ENCODE data around the gene C1orf105.

Gene C1orf105

DNA sequence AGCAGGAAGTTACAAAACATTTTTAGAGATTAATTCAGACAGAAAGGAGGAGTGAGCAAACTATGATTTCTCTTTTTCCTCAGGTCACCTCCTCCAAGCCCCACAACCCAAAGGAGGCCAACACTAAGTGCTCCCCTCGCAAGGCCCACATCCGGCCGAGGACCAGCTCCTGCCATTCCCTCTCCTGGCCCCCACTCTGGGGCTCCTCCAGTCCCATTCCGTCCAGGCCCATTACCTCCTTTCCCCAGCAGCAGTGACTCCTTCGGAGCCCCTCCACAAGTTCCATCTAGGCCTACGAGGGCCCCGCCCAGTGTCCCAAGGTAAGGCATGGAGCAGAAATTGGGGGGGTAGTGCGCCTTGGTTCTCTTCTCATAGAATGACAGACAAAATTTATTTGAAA lies 32.0 kb upstream of the C1orf105 start:
- TF ChIP-seq, protein P1, sequence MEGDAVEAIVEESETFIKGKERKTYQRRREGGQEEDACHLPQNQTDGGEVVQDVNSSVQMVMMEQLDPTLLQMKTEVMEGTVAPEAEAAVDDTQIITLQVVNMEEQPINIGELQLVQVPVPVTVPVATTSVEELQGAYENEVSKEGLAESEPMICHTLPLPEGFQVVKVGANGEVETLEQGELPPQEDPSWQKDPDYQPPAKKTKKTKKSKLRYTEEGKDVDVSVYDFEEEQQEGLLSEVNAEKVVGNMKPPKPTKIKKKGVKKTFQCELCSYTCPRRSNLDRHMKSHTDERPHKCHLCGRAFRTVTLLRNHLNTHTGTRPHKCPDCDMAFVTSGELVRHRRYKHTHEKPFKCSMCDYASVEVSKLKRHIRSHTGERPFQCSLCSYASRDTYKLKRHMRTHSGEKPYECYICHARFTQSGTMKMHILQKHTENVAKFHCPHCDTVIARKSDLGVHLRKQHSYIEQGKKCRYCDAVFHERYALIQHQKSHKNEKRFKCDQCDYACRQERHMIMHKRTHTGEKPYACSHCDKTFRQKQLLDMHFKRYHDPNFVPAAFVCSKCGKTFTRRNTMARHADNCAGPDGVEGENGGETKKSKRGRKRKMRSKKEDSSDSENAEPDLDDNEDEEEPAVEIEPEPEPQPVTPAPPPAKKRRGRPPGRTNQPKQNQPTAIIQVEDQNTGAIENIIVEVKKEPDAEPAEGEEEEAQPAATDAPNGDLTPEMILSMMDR (IDR thresholded peaks at IDR 0.05; ENCODE audit: poor library complexity, severe bottlenecking): no peak
- ATAC-seq (ENCODE audit: low read depth): no peak
- no peak for DNase-seq (ENCODE audit: low spot score)
- H3K36me3 ChIP-seq (ENCODE audit: low read depth): no peaks in the 10 kb centered on the region
- H3K27ac ChIP-seq (ENCODE audit: poor library complexity, severe bottlenecking): no peak overlapping the region
- no peak overlapping the region for H3K4me3 ChIP-seq (ENCODE audit: severe bottlenecking)
- no peaks in the 10 kb centered on the region for H3K4me1 ChIP-seq (ENCODE audit: insufficient read depth, poor library complexity, severe bottlenecking)
- no peaks in the 10 kb centered on the region for H3K27me3 ChIP-seq (ENCODE audit: insufficient read depth, poor library complexity, severe bottlenecking)
- no peaks in the 10 kb centered on the region for H3K9me3 ChIP-seq (ENCODE audit: severe bottlenecking)

GRCh38 chr1:172390301-172390682 lies 30.2 kb upstream of the C1orf105 start:
- Histone ChIP-seq H3K9me3 (ENCODE audit: severe bottlenecking) (no peaks in the 10 kb centered on the region), H3K36me3 (ENCODE audit: low read depth) (no peaks in the 10 kb centered on the region), H3K4me3 (ENCODE audit: severe bottlenecking) (no peak overlapping the region), H3K27me3 (ENCODE audit: insufficient read depth, poor library complexity, severe bottlenecking) (no peaks in the 10 kb centered on the region), H3K4me1 (ENCODE audit: insufficient read depth, poor library complexity, severe bottlenecking) (no peaks in the 10 kb centered on the region), H3K27ac (ENCODE audit: poor library complexity, severe bottlenecking) (no peak overlapping the region)
- DNase-seq (ENCODE audit: low spot score): no peak
- TF ChIP-seq, protein P1 (IDR thresholded peaks at IDR 0.05; ENCODE audit: poor library complexity, severe bottlenecking): no peak
- ATAC-seq (ENCODE audit: low read depth): no peak

DNA sequence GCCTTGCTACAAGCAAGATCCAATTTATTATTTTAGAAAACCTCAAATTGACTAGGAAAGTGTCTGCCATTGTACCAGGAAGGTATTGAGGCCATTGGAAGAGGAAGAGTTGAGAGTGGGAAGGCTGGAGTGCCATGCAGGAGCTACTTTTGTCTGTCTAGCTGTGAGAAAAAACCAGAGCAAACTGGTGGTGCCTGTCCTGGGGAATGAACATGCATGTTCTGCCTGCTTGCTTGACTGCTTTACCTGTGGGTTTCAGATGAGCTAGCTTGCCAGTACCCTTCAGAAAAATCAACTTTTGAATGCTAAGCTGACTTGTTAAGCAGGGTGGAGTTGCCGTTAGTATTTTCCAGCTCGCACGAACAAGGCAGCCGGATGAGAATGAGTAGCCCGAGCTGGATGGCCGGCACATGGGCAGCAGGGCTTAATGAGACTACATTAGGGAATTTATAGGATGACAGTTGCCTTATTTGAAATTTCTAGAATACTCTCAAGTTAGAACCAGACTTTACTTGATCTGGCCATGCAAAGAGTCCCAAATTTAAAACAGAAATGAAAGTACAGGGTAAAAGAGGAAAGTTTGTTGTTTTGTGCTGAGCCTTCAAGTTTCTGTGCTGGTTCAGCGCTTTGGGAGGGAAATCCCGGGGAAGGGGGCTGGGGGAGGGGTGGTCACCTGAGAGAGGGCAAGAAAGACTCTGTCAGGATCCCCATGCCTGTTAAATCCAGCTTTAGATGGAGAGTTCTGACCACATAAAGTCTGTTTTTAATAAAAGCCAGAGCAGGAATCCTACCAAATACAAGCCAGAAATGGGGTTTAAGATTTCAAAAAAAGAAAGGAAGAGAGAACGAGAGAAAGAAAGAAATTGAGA lies 29.6 kb upstream of the C1orf105 start:
- DNase-seq (ENCODE audit: low spot score): no peak
- no peak overlapping the region for H3K27ac ChIP-seq (ENCODE audit: poor library complexity, severe bottlenecking)
- ATAC-seq (ENCODE audit: low read depth): no peak
- no peaks in the 10 kb centered on the region for H3K9me3 ChIP-seq (ENCODE audit: severe bottlenecking)
- no peaks in the 10 kb centered on the region for H3K36me3 ChIP-seq (ENCODE audit: low read depth)
- TF ChIP-seq, protein P1 (IDR thresholded peaks at IDR 0.05; ENCODE audit: poor library complexity, severe bottlenecking): no peak
- no peaks in the 10 kb centered on the region for H3K27me3 ChIP-seq (ENCODE audit: insufficient read depth, poor library complexity, severe bottlenecking)
- H3K4me1 ChIP-seq (ENCODE audit: insufficient read depth, poor library complexity, severe bottlenecking): no peaks in the 10 kb centered on the region
- H3K4me3 ChIP-seq (ENCODE audit: severe bottlenecking): no peak overlapping the region

DNA sequence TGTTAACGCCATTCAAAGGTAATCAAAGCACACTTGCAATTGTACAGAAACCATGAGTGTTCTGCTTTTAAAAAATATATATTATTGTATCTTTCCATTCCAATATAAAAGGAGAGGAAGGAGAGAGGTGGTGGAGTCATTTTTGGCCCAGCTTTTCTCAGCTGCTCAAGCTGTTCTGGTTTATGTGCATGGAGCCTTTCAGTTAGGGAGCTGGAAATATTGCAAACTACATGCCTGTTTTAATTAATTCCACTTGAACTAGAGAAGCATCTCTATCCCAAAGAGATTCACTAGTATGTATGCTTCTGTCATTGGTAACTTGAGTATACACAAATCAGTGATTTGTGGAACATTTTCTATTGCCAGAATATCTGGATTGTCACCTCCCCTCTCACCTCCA lies 28.5 kb upstream of the C1orf105 start:
- no peak overlapping the region for H3K4me3 ChIP-seq (ENCODE audit: severe bottlenecking)
- no peaks in the 10 kb centered on the region for H3K9me3 ChIP-seq (ENCODE audit: severe bottlenecking)
- H3K27ac ChIP-seq (ENCODE audit: poor library complexity, severe bottlenecking): no peak overlapping the region
- peaks cover under 1% of the 10 kb centered on the region for H3K4me1 ChIP-seq (ENCODE audit: insufficient read depth, poor library complexity, severe bottlenecking)
- H3K36me3 ChIP-seq (ENCODE audit: low read depth): no peaks in the 10 kb centered on the region
- no peak for DNase-seq (ENCODE audit: low spot score)
- TF ChIP-seq, protein P1 (IDR thresholded peaks at IDR 0.05; ENCODE audit: poor library complexity, severe bottlenecking): no peak
- no peak for ATAC-seq (ENCODE audit: low read depth)
- no peaks in the 10 kb centered on the region for H3K27me3 ChIP-seq (ENCODE audit: insufficient read depth, poor library complexity, severe bottlenecking)

DNA sequence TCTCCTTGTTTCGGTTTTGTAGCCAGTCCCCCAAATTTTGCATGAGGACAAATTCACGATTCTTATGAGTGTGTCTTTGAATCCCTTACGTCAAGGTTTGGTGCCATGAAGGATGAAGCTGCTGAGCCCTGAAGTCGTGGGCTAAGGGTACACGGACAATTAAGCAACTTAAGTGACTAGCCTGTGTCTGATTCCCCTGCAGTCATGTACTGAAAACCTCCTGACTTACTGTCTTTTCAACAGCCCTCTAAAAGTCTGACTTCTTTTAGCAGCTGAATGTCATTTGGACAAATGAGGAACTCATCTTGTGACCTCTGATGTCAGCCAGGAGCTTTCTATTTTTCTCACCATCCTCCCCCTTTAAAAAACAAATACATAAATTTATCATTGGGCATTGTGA lies 27.1 kb upstream of the C1orf105 start:
- Histone ChIP-seq H3K4me3 (ENCODE audit: severe bottlenecking) (no peak overlapping the region), H3K9me3 (ENCODE audit: severe bottlenecking) (no peaks in the 10 kb centered on the region), H3K36me3 (ENCODE audit: low read depth) (no peaks in the 10 kb centered on the region), H3K4me1 (ENCODE audit: insufficient read depth, poor library complexity, severe bottlenecking) (peaks cover 6% of the 10 kb centered on the region), H3K27ac (ENCODE audit: poor library complexity, severe bottlenecking) (no peak overlapping the region), H3K27me3 (ENCODE audit: insufficient read depth, poor library complexity, severe bottlenecking) (no peaks in the 10 kb centered on the region)
- TF ChIP-seq, protein P1 (IDR thresholded peaks at IDR 0.05; ENCODE audit: poor library complexity, severe bottlenecking): no peak
- DNase-seq (ENCODE audit: low spot score) (no peak), ATAC-seq (ENCODE audit: low read depth) (no peak)
